Ishikawa (cell line): Measurements from ENCODE around the gene ELOVL6.

ENCODE experiments used
- CEBPB ChIP-seq: IDR thresholded peaks from 2 replicates; pipeline ENCODE4 v1.6.1; 2012
- CREB1 ChIP-seq: IDR thresholded peaks from 2 replicates; pipeline ENCODE4 v1.6.1; 2012; ENCODE audit warnings: low read depth
- EGR1 ChIP-seq: IDR thresholded peaks from 2 replicates; pipeline ENCODE4 v1.6.1; 2012
- EP300 ChIP-seq: IDR thresholded peaks from 2 replicates; pipeline ENCODE4 v1.6.1; 2012; ENCODE audit warnings: borderline replicate concordance
- FOXM1 ChIP-seq: IDR thresholded peaks from 2 replicates; pipeline ENCODE4 v1.6.1; 2012; ENCODE audit warnings: low read depth, borderline replicate concordance
- MAX ChIP-seq: IDR thresholded peaks from 2 replicates; pipeline ENCODE4 v1.6.1; 2012
- NFIC ChIP-seq: IDR thresholded peaks from 2 replicates; pipeline ENCODE4 v1.6.1; 2012
- RAD21 ChIP-seq: IDR thresholded peaks from 2 replicates; pipeline ENCODE4 v1.6.1; 2012; ENCODE audit warnings: low read depth
- REST ChIP-seq: IDR thresholded peaks from 2 replicates; pipeline ENCODE4 v1.6.1; 2012; ENCODE audit warnings: low read depth, mild to moderate bottlenecking
- TAF1 ChIP-seq: IDR thresholded peaks from 2 replicates; pipeline ENCODE4 v1.6.1; 2012; ENCODE audit warnings: low read depth, mild to moderate bottlenecking
- TCF12 ChIP-seq: IDR thresholded peaks from 2 replicates; pipeline ENCODE4 v1.6.1; 2012; ENCODE audit warnings: low read depth
- TEAD4 ChIP-seq: IDR thresholded peaks from 2 replicates; pipeline ENCODE4 v1.6.1; 2012
- USF1 ChIP-seq: IDR thresholded peaks from 2 replicates; pipeline ENCODE4 v1.6.1; 2012
- YY1 ChIP-seq: IDR thresholded peaks from 2 replicates; pipeline ENCODE4 v1.6.1; 2012; ENCODE audit warnings: low read depth
- ZBTB7A ChIP-seq: IDR thresholded peaks from 2 replicates; pipeline ENCODE4 v1.6.1; 2012; ENCODE audit warnings: low read depth

The ELOVL6 gene

GRCh38 chr4:110073053-110073845 is 125.2 kb downstream of the ELOVL6 start:
- TF ChIP-seq TCF12 (no peak), YY1 (no peak), MAX (no peak), CREB1 (no peak), ZBTB7A (no peak), REST (no peak), RAD21 (no peak), USF1 (no peak), FOXM1 (no peak), TEAD4 (no peak)

GRCh38 chr4:110071466-110071865 is 126.9 kb downstream of the ELOVL6 start:
- TF ChIP-seq TEAD4 (no peak), ZBTB7A (no peak), EP300 (no peak), USF1 (no peak), CEBPB (no peak), RAD21 (no peak), NFIC (no peak; the same call in 1 of the 2 replicates), MAX (no peak), CREB1 (no peak), FOXM1 (no peak), TAF1 (no peak), TCF12 (no peak), EGR1 (no peak), REST (no peak), YY1 (no peak)

- TF ChIP-seq FOXM1 (no peak), REST (no peak), TCF12 (no peak), TAF1 (no peak), MAX (no peak), USF1 (no peak), EP300 (no peak), ZBTB7A (no peak), YY1 (no peak), TEAD4 (no peak), NFIC (no peak), CEBPB (no peak), CREB1 (no peak), EGR1 (no peak), RAD21 (no peak)
Observed at GRCh38 chr4:110068248-110068647, 130.2 kb downstream of the ELOVL6 start.
